GM12878 (cell line): Measurements from ENCODE around the gene MAST4.

Source experiments
- BACH1 ChIP-seq: fragments of 450-650 bp; IDR thresholded peaks from 2 replicates; pipeline ENCODE4 v1.6.1; 2017; ENCODE audit warnings: mild to moderate bottlenecking, borderline replicate concordance
- CEBPB ChIP-seq, 2 experiments: fragments of 150-350 bp in 1 of 2; IDR thresholded peaks; 2 replicates each; pipeline ENCODE4 v1.6.1; 2012 to 2014; ENCODE audit warnings: low read depth in 2 of 2, low read length in 2 of 2, borderline replicate concordance in 1 of 2, inconsistent platforms in 1 of 2
- FOXM1 ChIP-seq: IDR thresholded peaks from 2 replicates; pipeline ENCODE4 v1.6.1; 2012; ENCODE audit warnings: low read depth, mild to moderate bottlenecking, inconsistent platforms, low read length, moderate library complexity
- NRF1 ChIP-seq: conservative IDR thresholded peaks from 2 replicates; pipeline ENCODE4 v1.6.1; 2011; ENCODE audit warnings: mild to moderate bottlenecking, low read depth, low read length, improper control_type of control experiment
- SIN3A ChIP-seq: IDR thresholded peaks from 2 replicates; pipeline ENCODE4 v1.6.1; 2012; ENCODE audit warnings: low read depth, low read length, improper control_type of control experiment
- SMARCA5 ChIP-seq: fragments of 450-650 bp; IDR thresholded peaks from 2 replicates; pipeline ENCODE4 v1.6.1; 2017; ENCODE audit warnings: mild to moderate bottlenecking
- ZNF207 ChIP-seq: fragments of 450-650 bp; IDR thresholded peaks from 2 replicates; pipeline ENCODE4 v1.6.1; 2014; ENCODE audit warnings: antibody characterized with exemption, mild to moderate bottlenecking, borderline replicate concordance

DNA sequence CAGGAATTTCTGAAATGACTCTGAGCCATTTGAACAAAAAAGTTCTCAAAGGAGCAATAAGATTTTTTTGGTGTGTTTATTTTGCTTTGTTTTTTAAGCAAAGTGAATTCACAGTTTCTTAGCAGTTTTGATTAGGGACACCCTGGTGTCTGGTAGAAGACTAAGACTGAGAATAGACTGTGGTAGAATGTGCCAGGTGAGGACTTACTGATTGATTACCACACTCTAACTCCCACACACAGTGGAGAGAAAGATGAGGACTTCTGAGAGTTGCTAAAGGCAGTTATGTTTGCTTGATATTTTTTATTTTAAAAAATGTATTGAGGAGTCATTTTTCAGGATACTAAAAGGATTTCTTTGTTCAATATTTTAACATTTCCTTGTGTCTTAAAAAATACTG, 425.3 kb downstream of the MAST4 start:
- TF ChIP-seq SIN3A = no peak
- TF ChIP-seq ZNF207 = no peak
- TF ChIP-seq SMARCA5 = no peak
- no peak for TF ChIP-seq CEBPB (IDR thresholded peaks at IDR 0.05; ENCODE audit: borderline replicate concordance in 1 of 2, low read depth in 2 of 2, low read length in 2 of 2)
- TF ChIP-seq FOXM1 = no peak
- no peak for TF ChIP-seq NRF1
- TF ChIP-seq BACH1 = no peak
